ENCODE data around the gene DOCK1.

DNA sequence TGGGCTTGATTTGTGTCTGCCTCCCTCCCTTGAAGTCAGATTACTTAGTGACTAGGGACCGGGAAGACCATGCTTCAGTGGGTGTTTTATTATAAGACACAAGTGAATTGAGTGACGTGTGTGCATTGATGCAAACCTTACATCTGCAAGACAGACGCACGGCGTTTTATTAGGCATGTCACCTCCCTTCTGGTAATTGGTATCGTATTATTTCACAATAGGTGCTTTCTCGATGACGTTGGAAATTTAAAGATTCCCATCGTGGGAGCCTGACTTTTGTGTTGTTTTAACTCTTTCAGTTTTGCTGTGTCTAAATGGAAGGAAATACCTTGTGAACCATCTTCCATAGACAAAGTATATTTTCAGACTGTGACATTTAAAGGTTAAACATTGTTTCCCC lies 158.5 kb downstream of the DOCK1 start:
- TF ChIP-seq GATA2 (IDR thresholded peaks at IDR 0.05; ENCODE audit: low read depth, low read length) (no peak), GATA3 (IDR thresholded peaks at IDR 0.05; ENCODE audit: low read depth, low read length) (no peak)
